ENCODE measurements around the gene TTC3. TPM values are rescaled to one million over a fixed set of nuclear protein-coding genes. Genes with fewer than 3 reads are reported as not detected.

The TTC3 gene
- total and polyA plus RNA-seq, 9 of the 15 experiments (the other 6 are each of a cell fraction or from before 2014, with no cell fraction given), result 17.5 to 92.0 (median 59.5) TPM

GRCh38 chr21:37072988-37073416 lies at the start of gene TTC3, which contains the start of gene PIGP (continued):
- no peak for TF ChIP-seq ZNF316 (IDR thresholded peaks at IDR 0.05)
- TF ChIP-seq CAMTA2 (CRISPR knock-in tag; conservative IDR thresholded peaks at IDR 0.05), result no peak
- no peak for TF ChIP-seq NCOA1 (IDR thresholded peaks at IDR 0.05; ENCODE audit: low read depth)
- TF ChIP-seq CGGBP1 (CRISPR knock-in tag; IDR thresholded peaks at IDR 0.05), result no peak
- TF ChIP-seq NR2F6 (CRISPR knock-in tag; IDR thresholded peaks at IDR 0.05), result no peak
- no peak for TF ChIP-seq BCOR (IDR thresholded peaks at IDR 0.05)
- no peak for TF ChIP-seq CHD4 (IDR thresholded peaks at IDR 0.05; ENCODE audit: insufficient read depth, insufficient replicate concordance, low read depth, low read length, poor library complexity, severe bottlenecking)
- TF ChIP-seq TFAM (CRISPR knock-in tag; conservative IDR thresholded peaks at IDR 0.05), result no peak
- TF ChIP-seq ZFPM2 (CRISPR knock-in tag; IDR thresholded peaks at IDR 0.05), result no peak
- no peak for TF ChIP-seq MCM2 (IDR thresholded peaks at IDR 0.05; ENCODE audit: low read depth)
- peak; percentile 27; the same call in 1 of the 2 replicates for TF ChIP-seq EP300 (IDR thresholded peaks at IDR 0.05; ENCODE audit: low read length)
- TF ChIP-seq YY1 (IDR thresholded peaks at IDR 0.05; ENCODE audit: borderline replicate concordance in 1 of 3, control insufficient read depth in 1 of 3, extremely low read depth in 1 of 3, insufficient read depth in 3 of 3, insufficient read length in 1 of 3, insufficient replicate concordance in 2 of 3, low read depth in 1 of 3, low read length in 2 of 3), result peak in 2 of 3 experiments; percentile 72 to 78
- no peak for TF ChIP-seq NR0B1 (IDR thresholded peaks at IDR 0.05; ENCODE audit: partially characterized antibody)
- TF ChIP-seq ZNF174 (CRISPR knock-in tag; IDR thresholded peaks at IDR 0.05), result no peak
- no peak for TF ChIP-seq TGIF2 (CRISPR knock-in tag; IDR thresholded peaks at IDR 0.05)
- TF ChIP-seq ZC3H8 (IDR thresholded peaks at IDR 0.05), result no peak
- peak; percentile 94 for TF ChIP-seq USF2 (CRISPR knock-in tag; IDR thresholded peaks at IDR 0.05)
- TF ChIP-seq E4F1 (CRISPR knock-in tag; IDR thresholded peaks at IDR 0.05; ENCODE audit: borderline replicate concordance), result no peak
- no peak for TF ChIP-seq ZNF354B (CRISPR knock-in tag; IDR thresholded peaks at IDR 0.05)
- peak; percentile 58 for TF ChIP-seq HMGN3 (IDR thresholded peaks at IDR 0.05; ENCODE audit: borderline replicate concordance, extremely low read depth, insufficient read length, low read depth, low read length)
- TF ChIP-seq HES1 (IDR thresholded peaks at IDR 0.05; ENCODE audit: low read depth), result no peak
